Activated naive CD8-positive, alpha-beta T cell treated with anti-CD3 and anti-CD28 coated beads, Interleukin-2, amount 50 U/mL, for 24 hours (primary cell): Measurements from ENCODE around the gene SLC27A6.
"Not testable (repeated sequence)": the region's sequence is repeated elsewhere in the genome, so short reads cannot be mapped to it uniquely, and the experiment has no call there.

Experiments
- ATAC-seq: fragments of 150-1000 bp; cut with Tn5 transposase; one replicate; pipeline ENCODE4 v1.10.0; 2021
- DNase-seq: peaks from one replicate; pipeline ENCODE4 v3.0.0; 2021
- H3K27ac Mint-ChIP-seq: one replicate; pipeline ENCODE4 v1.8.0; 2021; ENCODE audit warnings: mild to moderate bottlenecking, mixed read lengths
- H3K27me3 Mint-ChIP-seq: one replicate; pipeline ENCODE4 v1.8.0; 2021; ENCODE audit warnings: mixed read lengths
- H3K36me3 Mint-ChIP-seq: one replicate; pipeline ENCODE4 v1.8.0; 2021; ENCODE audit warnings: low read depth, mixed read lengths
- H3K4me1 Mint-ChIP-seq: one replicate; pipeline ENCODE4 v1.8.0; 2021; ENCODE audit warnings: mixed read lengths
- H3K4me3 Mint-ChIP-seq: one replicate; pipeline ENCODE4 v1.8.0; 2021; ENCODE audit warnings: mild to moderate bottlenecking, moderate library complexity, mixed read lengths
- H3K9me3 Mint-ChIP-seq: one replicate; pipeline ENCODE4 v1.8.0; 2021; ENCODE audit warnings: mixed read lengths

Gene SLC27A6

GRCh38 chr5:129027260-129027659, 62.0 kb downstream of the SLC27A6 start:
- Mint-ChIP-seq H3K27me3 (peaks cover 2% of the 10 kb centered on the region), H3K4me1 (no peaks in the 10 kb centered on the region), H3K36me3 (no peaks in the 10 kb centered on the region), H3K27ac (no peak overlapping the region), H3K4me3 (no peak overlapping the region), H3K9me3 (no peaks in the 10 kb centered on the region)
- DNase-seq (no peak), ATAC-seq (no peak)

GRCh38 chr5:129031886-129032683, 66.8 kb downstream of the SLC27A6 start:
- Mint-ChIP-seq H3K27ac (no peak overlapping the region), H3K4me1 (no peaks in the 10 kb centered on the region), H3K27me3 (peaks cover 5% of the 10 kb centered on the region), H3K9me3 (peaks cover 5% of the 10 kb centered on the region), H3K36me3 (no peaks in the 10 kb centered on the region), H3K4me3 (no peak overlapping the region)
- ATAC-seq (no peak), DNase-seq (no peak)

GRCh38 chr5:129036257-129036656, 71.0 kb downstream of the SLC27A6 start:
- H3K4me3 Mint-ChIP-seq, H3K9me3 Mint-ChIP-seq, ATAC-seq: not testable (repeated sequence)

DNA sequence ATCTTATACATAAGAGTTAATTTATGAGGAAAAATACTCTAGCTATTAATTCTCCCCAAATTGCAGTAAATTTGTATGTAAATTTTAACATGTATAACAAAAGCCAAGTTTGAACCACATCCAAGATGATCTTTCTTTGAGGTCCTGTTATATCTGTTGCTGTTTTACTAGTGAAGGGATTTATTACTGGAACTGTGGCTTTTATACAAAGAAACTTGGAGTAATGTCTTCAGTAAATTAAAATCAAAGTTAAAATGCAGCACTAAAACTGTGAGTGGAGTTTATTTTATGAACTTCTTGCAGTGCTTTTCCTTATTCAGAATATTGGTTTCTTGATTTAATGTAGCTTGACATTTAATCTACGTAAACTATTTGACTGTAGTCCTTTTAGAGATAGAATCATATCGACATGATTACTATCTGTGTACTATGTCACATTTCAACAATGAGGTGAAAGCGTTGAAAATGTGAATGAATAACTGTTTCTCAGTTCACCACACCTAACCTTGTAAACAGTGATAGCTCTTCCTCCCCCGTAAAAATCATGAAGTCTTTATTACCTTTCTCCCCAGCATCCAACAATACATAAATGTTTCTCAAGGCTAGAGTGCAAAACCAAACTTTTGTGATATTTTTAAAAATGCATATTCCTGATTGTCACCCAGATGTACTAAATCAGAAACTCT, 76.1 kb downstream of the SLC27A6 start:
- DNase-seq (no peak), ATAC-seq (no peak)
- Mint-ChIP-seq H3K4me1 (no peaks in the 10 kb centered on the region), H3K4me3 (no peak overlapping the region), H3K9me3 (peaks cover 25% of the 10 kb centered on the region), H3K27ac (no peak overlapping the region), H3K36me3 (no peaks in the 10 kb centered on the region), H3K27me3 (no peaks in the 10 kb centered on the region)

More at GRCh38 chr5:129036257-129036656, 71.0 kb downstream of the SLC27A6 start:
- H3K27me3 Mint-ChIP-seq, H3K4me1 Mint-ChIP-seq, H3K27ac Mint-ChIP-seq, DNase-seq, H3K36me3 Mint-ChIP-seq: not testable (repeated sequence)

- Mint-ChIP-seq H3K27me3 (no peaks in the 10 kb centered on the region), H3K9me3 (peaks cover 25% of the 10 kb centered on the region), H3K4me1 (no peaks in the 10 kb centered on the region), H3K4me3 (no peak overlapping the region), H3K36me3 (no peaks in the 10 kb centered on the region), H3K27ac (no peak overlapping the region)
- DNase-seq: no peak
- no peak for ATAC-seq
Measured at GRCh38 chr5:129042306-129042705, 77.0 kb downstream of the SLC27A6 start.

- Mint-ChIP-seq H3K36me3 (no peaks in the 10 kb centered on the region), H3K27ac (no peak overlapping the region), H3K4me3 (no peak overlapping the region), H3K9me3 (peaks cover 25% of the 10 kb centered on the region), H3K4me1 (no peaks in the 10 kb centered on the region), H3K27me3 (peaks cover 3% of the 10 kb centered on the region)
- ATAC-seq (no peak), DNase-seq (no peak)
Measured at GRCh38 chr5:129043894-129044293, 78.6 kb downstream of the SLC27A6 start.

- Mint-ChIP-seq H3K4me1 (no peaks in the 10 kb centered on the region), H3K9me3 (peaks cover 25% of the 10 kb centered on the region), H3K4me3 (no peak overlapping the region), H3K27ac (no peak overlapping the region), H3K36me3 (no peaks in the 10 kb centered on the region), H3K27me3 (peaks cover 4% of the 10 kb centered on the region)
- ATAC-seq: no peak
- DNase-seq: no peak
Measured at GRCh38 chr5:129046151-129046550, 80.9 kb downstream of the SLC27A6 start.

GRCh38 chr5:129048509-129048908, 83.2 kb downstream of the SLC27A6 start:
- H3K27ac Mint-ChIP-seq: no peak overlapping the region
- H3K9me3 Mint-ChIP-seq: peaks cover 20% of the 10 kb centered on the region
- H3K4me3 Mint-ChIP-seq: no peak overlapping the region
- no peak for DNase-seq
- H3K27me3 Mint-ChIP-seq: peaks cover 5% of the 10 kb centered on the region
- ATAC-seq: no peak
- no peaks in the 10 kb centered on the region for H3K4me1 Mint-ChIP-seq
- H3K36me3 Mint-ChIP-seq: no peaks in the 10 kb centered on the region

DNA sequence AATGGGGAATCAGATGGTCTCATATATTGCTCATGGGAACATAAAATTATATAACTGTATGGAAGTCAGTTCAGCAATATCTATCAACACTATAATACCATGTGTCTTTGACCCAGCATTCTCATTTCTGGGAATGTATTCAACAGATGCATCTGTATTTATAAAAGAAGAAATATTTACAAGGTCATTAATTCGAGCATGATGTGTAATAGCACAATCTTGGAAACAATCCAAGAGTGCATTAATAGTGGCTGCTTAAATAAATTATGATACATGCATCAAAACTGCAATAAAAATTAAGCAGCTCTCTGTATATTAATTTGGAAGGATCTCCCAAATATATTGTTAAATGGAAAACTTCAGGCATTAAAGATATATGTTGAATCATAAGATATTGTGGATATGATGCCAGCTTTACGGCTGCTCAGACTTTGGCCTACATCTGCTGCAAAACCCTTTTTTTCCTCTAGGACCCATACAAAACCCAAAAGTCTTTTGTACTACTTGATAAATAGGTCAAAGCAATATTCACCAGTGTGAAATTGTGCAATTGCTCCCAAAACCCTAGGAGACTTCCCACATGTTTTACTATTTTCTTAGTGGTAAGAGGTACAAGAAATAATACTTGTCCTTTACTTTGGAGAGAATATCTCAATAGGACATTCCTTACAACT, 84.0 kb downstream of the SLC27A6 start:
- Mint-ChIP-seq H3K27ac (no peak overlapping the region), H3K9me3 (peaks cover 18% of the 10 kb centered on the region), H3K27me3 (peaks cover 6% of the 10 kb centered on the region), H3K4me3 (no peak overlapping the region), H3K36me3 (no peaks in the 10 kb centered on the region), H3K4me1 (no peaks in the 10 kb centered on the region)
- DNase-seq (no peak), ATAC-seq (no peak)

GRCh38 chr5:129051283-129051682, 86.0 kb downstream of the SLC27A6 start:
- DNase-seq: no peak
- Mint-ChIP-seq H3K9me3 (no peaks in the 10 kb centered on the region), H3K4me1 (no peaks in the 10 kb centered on the region), H3K36me3 (no peaks in the 10 kb centered on the region), H3K27me3 (peaks cover 16% of the 10 kb centered on the region), H3K4me3 (no peak overlapping the region), H3K27ac (no peak overlapping the region)
- ATAC-seq: no peak

DNA sequence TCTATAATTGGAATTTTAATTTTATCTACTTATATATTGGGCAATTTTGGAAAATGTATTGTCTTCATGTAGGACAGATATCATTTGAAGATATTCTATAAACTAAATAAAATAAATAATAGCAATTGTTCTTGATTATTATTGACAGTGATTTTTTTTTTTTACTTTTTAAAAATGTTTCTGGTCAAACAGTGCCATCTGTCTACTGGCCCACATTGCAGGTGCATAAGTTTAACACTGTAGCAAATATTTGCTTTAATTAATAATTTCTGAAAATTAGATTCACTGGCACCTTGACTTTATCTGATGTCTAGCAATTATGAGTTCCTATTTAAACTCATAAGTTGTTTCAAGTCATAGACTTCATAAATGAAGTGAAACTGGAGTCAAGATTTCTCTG, 88.2 kb downstream of the SLC27A6 start:
- peaks cover 16% of the 10 kb centered on the region for H3K27me3 Mint-ChIP-seq
- ATAC-seq: no peak

DNA sequence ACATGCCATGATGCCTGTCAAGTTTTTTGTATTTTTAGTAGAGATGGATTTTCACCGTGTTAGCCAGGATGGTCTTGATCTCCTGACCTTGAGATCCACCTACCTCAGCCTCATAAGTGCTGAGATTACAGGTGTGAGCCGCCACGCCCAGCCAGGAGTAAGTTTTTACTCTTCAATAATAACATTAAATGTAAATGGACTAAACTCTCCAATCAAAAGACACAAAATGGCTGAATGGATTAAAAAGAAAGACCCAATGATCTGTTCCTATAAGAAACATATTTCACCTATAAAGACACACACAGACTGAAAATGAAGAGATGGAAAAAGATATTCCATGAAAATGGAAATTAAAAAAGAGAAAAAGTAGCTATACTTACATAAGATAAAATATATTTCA, 92.0 kb downstream of the SLC27A6 start:
- DNase-seq (no peak), ATAC-seq (no peak)
- Mint-ChIP-seq H3K9me3 (peaks cover 4% of the 10 kb centered on the region), H3K27ac (no peak overlapping the region), H3K4me1 (no peaks in the 10 kb centered on the region), H3K4me3 (no peak overlapping the region), H3K27me3 (peaks cover 14% of the 10 kb centered on the region), H3K36me3 (no peaks in the 10 kb centered on the region)

More for the DNA sequence above, 88.2 kb downstream of the SLC27A6 start:
- Mint-ChIP-seq H3K27ac (no peak overlapping the region), H3K4me1 (no peaks in the 10 kb centered on the region), H3K4me3 (no peak overlapping the region), H3K9me3 (peaks cover 4% of the 10 kb centered on the region), H3K36me3 (no peaks in the 10 kb centered on the region)
- DNase-seq: no peak

GRCh38 chr5:129061849-129062248, 96.6 kb downstream of the SLC27A6 start:
- H3K9me3 Mint-ChIP-seq: peaks cover 4% of the 10 kb centered on the region
- H3K27me3 Mint-ChIP-seq: peaks cover 4% of the 10 kb centered on the region
- no peaks in the 10 kb centered on the region for H3K4me1 Mint-ChIP-seq
- ATAC-seq (no peak), DNase-seq (no peak)
- H3K27ac Mint-ChIP-seq: no peak overlapping the region
- H3K36me3 Mint-ChIP-seq: no peaks in the 10 kb centered on the region
- H3K4me3 Mint-ChIP-seq: no peak overlapping the region

GRCh38 chr5:129063483-129064113, 98.3 kb downstream of the SLC27A6 start:
- Mint-ChIP-seq H3K9me3 (no peaks in the 10 kb centered on the region), H3K4me3 (no peak overlapping the region), H3K36me3 (no peaks in the 10 kb centered on the region), H3K27me3 (peaks cover 4% of the 10 kb centered on the region), H3K4me1 (no peaks in the 10 kb centered on the region), H3K27ac (no peak overlapping the region)
- ATAC-seq (no peak), DNase-seq (no peak)
